Effector memory CD4-positive, alpha-beta T cell (primary cell): Measurements from ENCODE around the gene GK2.

Experiments
- DNase-seq, 3 donors: peaks; one replicate each; pipeline ENCODE4 v3.0.0-alpha.2; 2020
- H3K27ac ChIP-seq: 2 replicates; pipeline ENCODE4 v1.7.0; 2013; ENCODE audit warnings: mild to moderate bottlenecking, low read length, moderate library complexity; ENCODE audit not compliant: insufficient read depth, poor library complexity, severe bottlenecking
- H3K27me3 ChIP-seq: replicated peaks from 2 replicates; pipeline ENCODE4 v1.7.0; 2013; ENCODE audit warnings: mild to moderate bottlenecking, low read length; ENCODE audit not compliant: insufficient read depth, control insufficient read depth, poor library complexity, severe bottlenecking
- H3K36me3 ChIP-seq: 2 replicates; pipeline ENCODE4 v1.7.0; 2013; ENCODE audit warnings: mild to moderate bottlenecking, low read length, moderate library complexity; ENCODE audit not compliant: control insufficient read depth, insufficient read depth
- H3K4me1 ChIP-seq: 2 replicates; pipeline ENCODE4 v1.7.0; 2013; ENCODE audit warnings: low read length, mild to moderate bottlenecking; ENCODE audit not compliant: control insufficient read depth, insufficient read depth, poor library complexity, severe bottlenecking
- H3K4me3 ChIP-seq: 2 replicates; pipeline ENCODE4 v1.7.0; 2013; ENCODE audit warnings: low read length, low read depth, mild to moderate bottlenecking; ENCODE audit not compliant: insufficient read depth, poor library complexity, severe bottlenecking
- H3K9me3 ChIP-seq: 2 replicates; pipeline ENCODE4 v1.7.0; 2013; ENCODE audit warnings: mild to moderate bottlenecking, low read length, moderate library complexity; ENCODE audit not compliant: control insufficient read depth

Gene GK2

DNA sequence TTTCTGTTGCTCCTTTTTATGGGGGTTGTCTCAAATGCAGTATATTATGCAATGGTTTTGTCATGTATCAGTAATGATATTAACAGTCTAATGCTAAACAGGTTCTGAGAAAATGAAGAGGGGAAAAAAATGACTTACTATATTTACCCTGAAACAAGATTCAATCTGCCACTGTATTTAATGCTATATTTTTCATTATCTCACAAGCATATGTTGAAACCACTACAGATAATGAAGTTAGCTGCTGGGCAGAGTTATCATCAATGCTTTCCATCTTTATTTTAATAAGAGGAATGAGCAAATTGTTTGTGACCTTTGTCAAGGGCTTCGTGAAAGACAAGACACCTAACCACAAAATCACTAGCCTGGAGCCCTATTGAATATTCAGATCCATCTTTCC is 49.6 kb downstream of the GK2 start:
- Histone ChIP-seq H3K27ac (no peak overlapping the region), H3K27me3 (no peaks in the 10 kb centered on the region), H3K36me3 (no peaks in the 10 kb centered on the region), H3K4me1 (no peaks in the 10 kb centered on the region), H3K9me3 (no peaks in the 10 kb centered on the region), H3K4me3 (no peak overlapping the region)
- no peak for DNase-seq

- H3K36me3 ChIP-seq: no peaks in the 10 kb centered on the region
- H3K27me3 ChIP-seq: no peaks in the 10 kb centered on the region
- H3K4me1 ChIP-seq: no peaks in the 10 kb centered on the region
Observed at GRCh38 chr4:79357365-79357764, 50.7 kb downstream of the GK2 start.

More at GRCh38 chr4:79357365-79357764, 50.7 kb downstream of the GK2 start:
- H3K9me3 ChIP-seq: no peaks in the 10 kb centered on the region
- no peak overlapping the region for H3K27ac ChIP-seq
- DNase-seq: no peak
- H3K4me3 ChIP-seq: no peak overlapping the region
